ENCODE results near the gene ACOXL. TPM values are rescaled to one million over a fixed set of nuclear protein-coding genes. Genes with fewer than 3 reads are reported as not detected.

The ACOXL gene
- total and polyA plus RNA-seq, 10 of the 15 experiments (the other 5 are each of a cell fraction or from before 2014, with no cell fraction given): 0.05 to 1.3 (median 0.71) TPM

DNA sequence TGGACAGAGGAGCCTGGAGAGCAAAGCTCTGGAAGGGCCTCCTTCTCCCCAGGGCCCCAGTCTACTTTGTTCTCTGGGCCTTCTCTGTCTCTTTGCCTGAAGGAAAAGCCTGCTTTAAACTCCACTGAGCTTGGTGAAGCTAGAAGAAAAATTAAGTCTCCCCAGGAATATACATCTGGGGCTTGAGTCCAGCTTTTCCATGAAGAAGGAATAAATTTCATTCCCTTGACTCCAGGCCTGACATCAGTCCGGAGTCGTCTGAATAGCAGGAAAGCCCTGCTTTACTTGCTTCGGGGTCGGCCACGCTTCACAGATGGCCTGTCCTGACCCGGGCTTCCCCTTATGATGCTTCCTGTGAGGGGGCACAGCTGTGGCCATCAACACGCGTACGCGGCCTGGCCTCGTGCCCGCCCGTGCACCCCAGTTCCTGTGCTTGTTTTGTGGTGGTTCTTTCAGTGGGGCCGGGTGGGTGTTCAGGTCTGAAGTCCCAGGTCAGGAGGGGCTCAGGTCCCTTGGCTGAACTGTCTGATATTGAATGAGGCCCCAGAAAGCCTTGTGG, 73.6 kb downstream of the ACOXL start (continued):
- peak; percentile 88 for TF ChIP-seq PAX5 (IDR thresholded peaks at IDR 0.05; ENCODE audit: borderline replicate concordance, low read depth, low read length)
- TF ChIP-seq EED (IDR thresholded peaks at IDR 0.05; ENCODE audit: low read depth): no peak
- TF ChIP-seq, protein P1, sequence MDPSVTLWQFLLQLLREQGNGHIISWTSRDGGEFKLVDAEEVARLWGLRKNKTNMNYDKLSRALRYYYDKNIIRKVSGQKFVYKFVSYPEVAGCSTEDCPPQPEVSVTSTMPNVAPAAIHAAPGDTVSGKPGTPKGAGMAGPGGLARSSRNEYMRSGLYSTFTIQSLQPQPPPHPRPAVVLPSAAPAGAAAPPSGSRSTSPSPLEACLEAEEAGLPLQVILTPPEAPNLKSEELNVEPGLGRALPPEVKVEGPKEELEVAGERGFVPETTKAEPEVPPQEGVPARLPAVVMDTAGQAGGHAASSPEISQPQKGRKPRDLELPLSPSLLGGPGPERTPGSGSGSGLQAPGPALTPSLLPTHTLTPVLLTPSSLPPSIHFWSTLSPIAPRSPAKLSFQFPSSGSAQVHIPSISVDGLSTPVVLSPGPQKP (IDR thresholded peaks at IDR 0.05; ENCODE audit: low read depth, low read length): no peak
- TF ChIP-seq, protein P2, sequence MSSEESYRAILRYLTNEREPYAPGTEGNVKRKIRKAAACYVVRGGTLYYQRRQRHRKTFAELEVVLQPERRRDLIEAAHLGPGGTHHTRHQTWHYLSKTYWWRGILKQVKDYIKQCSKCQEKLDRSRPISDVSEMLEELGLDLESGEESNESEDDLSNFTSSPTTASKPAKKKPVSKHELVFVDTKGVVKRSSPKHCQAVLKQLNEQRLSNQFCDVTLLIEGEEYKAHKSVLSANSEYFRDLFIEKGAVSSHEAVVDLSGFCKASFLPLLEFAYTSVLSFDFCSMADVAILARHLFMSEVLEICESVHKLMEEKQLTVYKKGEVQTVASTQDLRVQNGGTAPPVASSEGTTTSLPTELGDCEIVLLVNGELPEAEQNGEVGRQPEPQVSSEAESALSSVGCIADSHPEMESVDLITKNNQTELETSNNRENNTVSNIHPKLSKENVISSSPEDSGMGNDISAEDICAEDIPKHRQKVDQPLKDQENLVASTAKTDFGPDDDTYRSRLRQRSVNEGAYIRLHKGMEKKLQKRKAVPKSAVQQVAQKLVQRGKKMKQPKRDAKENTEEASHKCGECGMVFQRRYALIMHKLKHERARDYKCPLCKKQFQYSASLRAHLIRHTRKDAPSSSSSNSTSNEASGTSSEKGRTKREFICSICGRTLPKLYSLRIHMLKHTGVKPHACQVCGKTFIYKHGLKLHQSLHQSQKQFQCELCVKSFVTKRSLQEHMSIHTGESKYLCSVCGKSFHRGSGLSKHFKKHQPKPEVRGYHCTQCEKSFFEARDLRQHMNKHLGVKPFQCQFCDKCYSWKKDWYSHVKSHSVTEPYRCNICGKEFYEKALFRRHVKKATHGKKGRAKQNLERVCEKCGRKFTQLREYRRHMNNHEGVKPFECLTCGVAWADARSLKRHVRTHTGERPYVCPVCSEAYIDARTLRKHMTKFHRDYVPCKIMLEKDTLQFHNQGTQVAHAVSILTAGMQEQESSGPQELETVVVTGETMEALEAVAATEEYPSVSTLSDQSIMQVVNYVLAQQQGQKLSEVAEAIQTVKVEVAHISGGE (CRISPR knock-in tag; IDR thresholded peaks at IDR 0.05): no peak
- no peak for TF ChIP-seq HDGF (IDR thresholded peaks at IDR 0.05)
- peak; percentile 81 for TF ChIP-seq TCF3 (IDR thresholded peaks at IDR 0.05; ENCODE audit: borderline replicate concordance, insufficient read depth, low read depth, low read length)
- TF ChIP-seq GABPA (IDR thresholded peaks at IDR 0.05; ENCODE audit: low read depth): no peak
- TF ChIP-seq HDAC2 (IDR thresholded peaks at IDR 0.05): no peak
- TF ChIP-seq SIN3A (IDR thresholded peaks at IDR 0.05; ENCODE audit: low read depth, low read length): no peak
- TF ChIP-seq SUZ12 (IDR thresholded peaks at IDR 0.05; ENCODE audit: unreplicated experiment): no peak
- no peak for TF ChIP-seq YY1 (IDR thresholded peaks at IDR 0.05; ENCODE audit: low read depth, low read length)
- TF ChIP-seq FOXK2 (IDR thresholded peaks at IDR 0.05): no peak
- no peak for TF ChIP-seq HDAC6 (IDR thresholded peaks at IDR 0.05; ENCODE audit: unreplicated experiment)
- no peak for TF ChIP-seq TARDBP (IDR thresholded peaks at IDR 0.05; ENCODE audit: borderline replicate concordance)
- TF ChIP-seq, protein P3, sequence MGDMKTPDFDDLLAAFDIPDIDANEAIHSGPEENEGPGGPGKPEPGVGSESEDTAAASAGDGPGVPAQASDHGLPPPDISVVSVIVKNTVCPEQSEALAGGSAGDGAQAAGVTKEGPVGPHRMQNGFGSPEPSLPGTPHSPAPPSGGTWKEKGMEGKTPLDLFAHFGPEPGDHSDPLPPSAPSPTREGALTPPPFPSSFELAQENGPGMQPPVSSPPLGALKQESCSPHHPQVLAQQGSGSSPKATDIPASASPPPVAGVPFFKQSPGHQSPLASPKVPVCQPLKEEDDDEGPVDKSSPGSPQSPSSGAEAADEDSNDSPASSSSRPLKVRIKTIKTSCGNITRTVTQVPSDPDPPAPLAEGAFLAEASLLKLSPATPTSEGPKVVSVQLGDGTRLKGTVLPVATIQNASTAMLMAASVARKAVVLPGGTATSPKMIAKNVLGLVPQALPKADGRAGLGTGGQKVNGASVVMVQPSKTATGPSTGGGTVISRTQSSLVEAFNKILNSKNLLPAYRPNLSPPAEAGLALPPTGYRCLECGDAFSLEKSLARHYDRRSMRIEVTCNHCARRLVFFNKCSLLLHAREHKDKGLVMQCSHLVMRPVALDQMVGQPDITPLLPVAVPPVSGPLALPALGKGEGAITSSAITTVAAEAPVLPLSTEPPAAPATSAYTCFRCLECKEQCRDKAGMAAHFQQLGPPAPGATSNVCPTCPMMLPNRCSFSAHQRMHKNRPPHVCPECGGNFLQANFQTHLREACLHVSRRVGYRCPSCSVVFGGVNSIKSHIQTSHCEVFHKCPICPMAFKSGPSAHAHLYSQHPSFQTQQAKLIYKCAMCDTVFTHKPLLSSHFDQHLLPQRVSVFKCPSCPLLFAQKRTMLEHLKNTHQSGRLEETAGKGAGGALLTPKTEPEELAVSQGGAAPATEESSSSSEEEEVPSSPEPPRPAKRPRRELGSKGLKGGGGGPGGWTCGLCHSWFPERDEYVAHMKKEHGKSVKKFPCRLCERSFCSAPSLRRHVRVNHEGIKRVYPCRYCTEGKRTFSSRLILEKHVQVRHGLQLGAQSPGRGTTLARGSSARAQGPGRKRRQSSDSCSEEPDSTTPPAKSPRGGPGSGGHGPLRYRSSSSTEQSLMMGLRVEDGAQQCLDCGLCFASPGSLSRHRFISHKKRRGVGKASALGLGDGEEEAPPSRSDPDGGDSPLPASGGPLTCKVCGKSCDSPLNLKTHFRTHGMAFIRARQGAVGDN (IDR thresholded peaks at IDR 0.05): no peak
- TF ChIP-seq, protein P4, sequence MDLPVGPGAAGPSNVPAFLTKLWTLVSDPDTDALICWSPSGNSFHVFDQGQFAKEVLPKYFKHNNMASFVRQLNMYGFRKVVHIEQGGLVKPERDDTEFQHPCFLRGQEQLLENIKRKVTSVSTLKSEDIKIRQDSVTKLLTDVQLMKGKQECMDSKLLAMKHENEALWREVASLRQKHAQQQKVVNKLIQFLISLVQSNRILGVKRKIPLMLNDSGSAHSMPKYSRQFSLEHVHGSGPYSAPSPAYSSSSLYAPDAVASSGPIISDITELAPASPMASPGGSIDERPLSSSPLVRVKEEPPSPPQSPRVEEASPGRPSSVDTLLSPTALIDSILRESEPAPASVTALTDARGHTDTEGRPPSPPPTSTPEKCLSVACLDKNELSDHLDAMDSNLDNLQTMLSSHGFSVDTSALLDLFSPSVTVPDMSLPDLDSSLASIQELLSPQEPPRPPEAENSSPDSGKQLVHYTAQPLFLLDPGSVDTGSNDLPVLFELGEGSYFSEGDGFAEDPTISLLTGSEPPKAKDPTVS (IDR thresholded peaks at IDR 0.05; ENCODE audit: low read depth, low read length): no peak
- TF ChIP-seq, protein P5, sequence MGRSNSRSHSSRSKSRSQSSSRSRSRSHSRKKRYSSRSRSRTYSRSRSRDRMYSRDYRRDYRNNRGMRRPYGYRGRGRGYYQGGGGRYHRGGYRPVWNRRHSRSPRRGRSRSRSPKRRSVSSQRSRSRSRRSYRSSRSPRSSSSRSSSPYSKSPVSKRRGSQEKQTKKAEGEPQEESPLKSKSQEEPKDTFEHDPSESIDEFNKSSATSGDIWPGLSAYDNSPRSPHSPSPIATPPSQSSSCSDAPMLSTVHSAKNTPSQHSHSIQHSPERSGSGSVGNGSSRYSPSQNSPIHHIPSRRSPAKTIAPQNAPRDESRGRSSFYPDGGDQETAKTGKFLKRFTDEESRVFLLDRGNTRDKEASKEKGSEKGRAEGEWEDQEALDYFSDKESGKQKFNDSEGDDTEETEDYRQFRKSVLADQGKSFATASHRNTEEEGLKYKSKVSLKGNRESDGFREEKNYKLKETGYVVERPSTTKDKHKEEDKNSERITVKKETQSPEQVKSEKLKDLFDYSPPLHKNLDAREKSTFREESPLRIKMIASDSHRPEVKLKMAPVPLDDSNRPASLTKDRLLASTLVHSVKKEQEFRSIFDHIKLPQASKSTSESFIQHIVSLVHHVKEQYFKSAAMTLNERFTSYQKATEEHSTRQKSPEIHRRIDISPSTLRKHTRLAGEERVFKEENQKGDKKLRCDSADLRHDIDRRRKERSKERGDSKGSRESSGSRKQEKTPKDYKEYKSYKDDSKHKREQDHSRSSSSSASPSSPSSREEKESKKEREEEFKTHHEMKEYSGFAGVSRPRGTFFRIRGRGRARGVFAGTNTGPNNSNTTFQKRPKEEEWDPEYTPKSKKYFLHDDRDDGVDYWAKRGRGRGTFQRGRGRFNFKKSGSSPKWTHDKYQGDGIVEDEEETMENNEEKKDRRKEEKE (IDR thresholded peaks at IDR 0.05): no peak
- TF ChIP-seq NR2C1 (IDR thresholded peaks at IDR 0.05): no peak

All from GM12878 (cell line).